HG03280 (cell line): ENCODE results near the gene SLC24A4.

Experiments used
- ATAC-seq: cut with Tn5 transposase; IDR thresholded peaks from one replicate; pipeline ENCODE4 v1.9.1; 2021; ENCODE audit warnings: mild to moderate bottlenecking, moderate library complexity; ENCODE audit not compliant: unreplicated experiment

SLC24A4 gene

DNA sequence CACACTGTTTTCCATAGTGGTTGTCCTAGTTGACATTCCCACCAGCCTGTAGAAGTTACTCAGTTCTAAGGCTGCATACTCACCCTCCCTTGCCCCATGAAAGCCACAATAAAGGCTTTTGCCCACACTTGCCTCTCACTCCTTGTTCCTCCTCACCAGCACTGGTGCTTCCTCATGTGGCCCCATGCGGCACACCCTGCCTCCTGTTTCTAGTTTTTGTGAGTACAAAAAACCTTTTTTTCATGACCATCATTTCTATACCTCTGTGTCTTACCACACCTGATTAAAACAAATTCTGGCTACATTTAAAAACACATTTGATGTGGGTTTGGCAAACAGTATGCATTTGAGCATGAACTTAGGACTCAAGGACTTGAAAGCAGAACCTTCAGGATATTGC is 149.9 kb downstream of the SLC24A4 start:
- no peak for ATAC-seq

DNA sequence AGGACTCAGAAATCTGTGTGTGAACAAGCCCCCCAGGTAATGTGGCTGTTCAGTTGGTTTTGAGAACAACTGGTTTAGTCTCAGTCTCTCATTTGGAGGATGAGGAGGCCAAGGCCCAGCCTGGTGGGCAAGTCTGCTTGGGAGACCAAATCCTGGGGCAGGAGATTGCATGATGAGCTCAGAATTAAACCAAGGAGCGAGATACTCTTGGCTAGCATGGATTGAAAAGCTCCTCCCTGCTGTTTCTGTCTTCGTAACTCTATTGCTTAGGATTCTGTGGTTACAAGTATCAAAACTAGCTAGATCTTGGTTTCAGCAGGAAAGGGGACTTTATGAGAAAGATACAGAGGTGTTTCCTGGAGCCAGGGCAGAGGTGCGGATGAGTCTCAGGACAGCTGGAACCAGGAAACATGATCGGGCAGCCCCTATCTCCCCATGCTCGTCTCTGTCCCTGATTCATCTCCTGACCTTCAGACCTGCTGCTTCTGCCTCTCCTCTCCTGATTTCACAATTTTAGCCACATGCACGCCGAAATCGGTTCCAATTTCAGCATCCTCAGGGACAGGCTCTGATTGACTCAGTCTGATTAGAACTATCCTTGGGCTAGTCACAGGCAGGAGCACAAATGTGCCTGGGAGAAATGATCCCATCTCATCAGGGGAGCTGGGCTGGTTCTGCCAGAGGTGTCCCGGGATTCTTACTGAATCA is 150.4 kb downstream of the SLC24A4 start:
- ATAC-seq: no peak

DNA sequence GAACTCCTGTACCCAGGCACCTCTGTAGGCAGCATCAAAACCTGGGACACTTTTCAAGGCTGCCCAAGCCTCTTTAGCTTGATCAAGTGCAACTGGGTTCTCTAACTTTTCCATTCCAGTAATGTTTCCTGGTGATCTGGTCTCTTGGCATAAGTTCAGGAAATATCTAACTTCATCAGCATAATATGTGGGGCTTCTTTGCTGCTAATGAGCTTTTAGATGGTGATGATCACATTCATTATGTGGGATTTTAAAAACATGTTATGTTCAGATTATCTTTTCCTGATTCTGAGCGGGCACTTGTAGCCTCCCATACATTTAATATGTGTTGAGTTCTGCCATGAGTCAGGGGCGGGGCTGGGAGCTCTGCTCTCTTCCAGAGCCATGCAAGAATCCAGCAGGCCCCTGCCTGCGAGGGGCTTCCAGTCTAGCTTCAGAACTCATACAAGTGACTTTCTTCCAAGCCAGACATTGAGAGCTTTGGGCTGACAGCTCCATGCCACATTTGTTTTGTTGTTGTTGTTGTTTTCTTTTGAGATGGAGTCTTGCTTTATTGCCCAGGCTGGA is 151.1 kb downstream of the SLC24A4 start:
- no peak for ATAC-seq

DNA sequence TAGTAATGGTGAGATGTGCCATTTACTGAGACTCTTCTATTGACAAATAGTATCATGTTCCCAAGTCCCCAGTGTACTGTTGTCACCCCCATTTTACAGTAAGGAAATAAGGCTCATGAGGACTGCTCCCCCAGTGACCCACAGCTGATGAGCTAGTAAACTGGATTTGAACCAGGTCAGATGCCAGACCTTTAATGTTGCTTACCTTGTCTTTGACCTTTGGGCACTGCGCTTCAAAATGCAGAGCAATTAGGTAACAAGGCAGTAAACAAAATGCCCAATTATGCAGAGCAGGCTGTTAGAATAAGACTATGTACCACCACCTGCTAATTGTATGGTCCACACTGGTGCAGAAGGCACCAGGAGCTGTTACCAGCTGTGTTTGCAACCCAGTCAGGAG is 152.1 kb downstream of the SLC24A4 start:
- ATAC-seq: no peak

DNA sequence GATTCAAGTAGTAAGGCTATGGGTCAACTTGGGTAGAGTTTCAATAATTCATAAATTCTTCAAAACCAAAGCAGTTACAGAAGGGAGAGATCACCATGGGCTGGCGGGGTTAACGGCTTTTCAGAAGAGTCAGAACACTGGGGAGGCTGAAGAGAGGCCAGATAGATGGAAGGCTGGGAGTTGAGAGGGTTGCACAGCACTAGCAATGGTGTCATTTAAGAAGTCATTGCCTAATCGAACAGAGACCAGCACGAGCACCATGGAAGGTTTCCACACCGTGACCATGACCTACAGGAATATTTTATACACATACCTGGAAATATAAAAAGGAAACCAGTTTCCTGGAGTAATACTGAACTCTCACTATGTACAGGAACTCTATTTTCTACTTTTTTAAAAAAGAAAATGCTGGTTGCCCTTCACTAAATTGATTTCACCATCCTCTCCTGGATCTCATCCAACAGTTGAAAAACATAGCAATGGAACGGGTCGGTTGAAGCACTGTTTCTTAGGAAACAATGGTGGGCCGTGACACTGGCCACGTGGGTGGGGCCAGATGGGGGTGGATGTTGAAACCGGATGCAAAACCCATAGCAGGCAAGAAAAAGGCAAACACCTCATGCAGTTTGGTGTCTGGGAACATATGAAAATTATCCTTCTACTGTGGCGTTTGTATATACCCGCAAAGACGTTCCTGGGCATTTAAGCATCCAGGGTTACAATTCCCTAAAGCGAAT is 152.7 kb downstream of the SLC24A4 start:
- no peak for ATAC-seq

DNA sequence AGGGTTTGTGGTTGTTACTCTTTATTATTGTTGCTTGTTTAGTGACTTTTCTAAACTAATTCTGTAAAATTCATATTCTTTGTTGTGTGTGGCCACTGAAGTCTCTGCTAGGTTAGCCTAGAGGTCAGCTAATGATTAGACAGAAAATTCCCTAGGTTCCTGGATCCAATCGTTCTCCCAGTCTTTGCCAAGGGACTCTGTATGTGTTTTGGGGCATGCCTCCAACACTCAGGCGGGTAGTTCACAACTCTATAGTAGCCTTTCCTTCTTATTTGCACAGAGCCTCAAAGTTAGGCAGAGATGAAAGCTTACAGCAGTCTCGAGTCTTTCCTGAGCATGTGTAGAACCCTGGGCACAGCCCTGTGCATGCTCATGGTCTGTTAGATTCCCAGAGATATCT is 157.9 kb downstream of the SLC24A4 start:
- no peak for ATAC-seq

DNA sequence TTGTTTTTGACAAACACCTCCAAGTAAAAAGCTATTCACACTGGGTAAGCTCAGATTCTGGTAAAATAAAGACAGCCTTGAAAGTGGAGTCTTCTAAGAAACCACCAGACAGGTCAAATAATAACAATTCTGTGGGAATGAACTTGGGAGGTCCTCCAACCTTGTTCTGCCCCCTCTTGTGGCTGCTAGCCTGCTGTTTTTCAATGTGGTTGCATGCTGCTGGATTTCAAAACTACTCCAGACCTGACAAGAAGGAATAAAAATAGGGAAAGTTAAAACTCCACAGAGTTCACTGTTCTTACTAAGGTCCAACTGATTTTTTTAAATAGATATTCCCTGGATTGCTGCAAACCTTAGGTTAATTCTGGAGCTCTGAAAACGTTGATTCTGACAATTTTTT is 158.4 kb downstream of the SLC24A4 start:
- ATAC-seq: no peak

DNA sequence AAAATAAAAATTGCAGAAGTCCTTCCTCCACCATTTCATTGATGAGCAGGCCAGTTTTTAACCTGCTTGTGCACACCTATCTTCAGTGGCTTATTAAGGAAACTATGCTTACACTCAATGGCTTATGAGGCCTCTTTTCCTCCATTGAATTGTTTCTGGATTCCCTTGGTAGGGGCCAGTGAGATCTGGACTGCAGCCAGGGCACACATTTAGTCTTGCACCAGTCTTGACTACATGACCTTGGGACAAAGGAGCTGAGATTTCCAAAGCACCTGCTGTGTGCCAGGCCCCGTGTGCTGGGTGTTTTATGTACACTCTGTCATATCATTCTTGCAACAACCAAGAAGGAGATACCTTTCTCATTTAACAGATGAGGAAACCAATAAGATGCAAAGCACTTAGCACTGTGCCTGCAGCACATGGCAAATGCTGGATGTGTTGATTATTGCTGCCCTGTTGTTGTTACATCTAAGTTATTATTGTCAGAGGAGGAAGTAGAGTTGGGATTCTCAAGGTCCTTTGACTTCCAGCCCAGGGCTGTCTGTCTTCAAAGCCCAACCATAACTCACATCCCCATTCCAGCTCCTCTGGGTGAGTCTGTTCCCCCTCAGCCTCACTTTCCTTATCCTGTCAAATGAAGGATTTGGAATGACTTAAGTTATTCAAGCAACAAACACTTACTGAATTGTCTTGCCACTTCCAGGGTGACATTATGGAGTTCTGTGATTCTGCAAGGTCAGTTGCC is 159.0 kb downstream of the SLC24A4 start:
- ATAC-seq: no peak

DNA sequence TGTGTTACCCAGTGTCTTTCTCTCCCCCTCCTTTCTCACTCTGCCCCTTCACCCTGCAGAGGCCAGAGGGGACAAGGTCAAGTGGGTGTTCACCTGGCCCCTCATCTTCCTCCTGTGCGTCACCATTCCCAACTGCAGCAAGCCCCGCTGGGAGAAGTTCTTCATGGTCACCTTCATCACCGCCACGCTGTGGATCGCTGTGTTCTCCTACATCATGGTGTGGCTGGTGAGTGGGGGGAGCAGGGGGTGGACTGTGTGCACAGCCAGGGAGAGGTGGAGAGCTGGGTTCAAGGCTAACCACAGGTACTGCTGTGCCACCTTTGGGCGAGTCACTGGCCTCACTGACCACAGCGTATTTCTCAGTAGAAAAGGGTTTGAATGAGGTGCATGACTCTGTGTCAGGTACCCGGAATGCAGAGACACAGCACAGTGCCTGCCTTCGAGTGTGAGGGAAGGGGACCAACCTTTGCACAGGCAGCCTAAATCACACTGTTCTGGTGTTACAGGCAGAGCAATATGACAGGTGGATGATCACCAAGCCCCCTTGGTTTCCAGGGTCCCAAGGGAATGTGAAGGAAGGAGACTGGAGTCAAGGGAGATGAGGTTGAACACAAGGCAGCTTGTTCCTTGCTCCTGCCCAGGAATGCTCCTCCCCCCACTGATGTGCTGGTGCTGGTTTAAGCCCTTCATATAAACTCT is 159.8 kb downstream of the SLC24A4 start:
- ATAC-seq: no peak

DNA sequence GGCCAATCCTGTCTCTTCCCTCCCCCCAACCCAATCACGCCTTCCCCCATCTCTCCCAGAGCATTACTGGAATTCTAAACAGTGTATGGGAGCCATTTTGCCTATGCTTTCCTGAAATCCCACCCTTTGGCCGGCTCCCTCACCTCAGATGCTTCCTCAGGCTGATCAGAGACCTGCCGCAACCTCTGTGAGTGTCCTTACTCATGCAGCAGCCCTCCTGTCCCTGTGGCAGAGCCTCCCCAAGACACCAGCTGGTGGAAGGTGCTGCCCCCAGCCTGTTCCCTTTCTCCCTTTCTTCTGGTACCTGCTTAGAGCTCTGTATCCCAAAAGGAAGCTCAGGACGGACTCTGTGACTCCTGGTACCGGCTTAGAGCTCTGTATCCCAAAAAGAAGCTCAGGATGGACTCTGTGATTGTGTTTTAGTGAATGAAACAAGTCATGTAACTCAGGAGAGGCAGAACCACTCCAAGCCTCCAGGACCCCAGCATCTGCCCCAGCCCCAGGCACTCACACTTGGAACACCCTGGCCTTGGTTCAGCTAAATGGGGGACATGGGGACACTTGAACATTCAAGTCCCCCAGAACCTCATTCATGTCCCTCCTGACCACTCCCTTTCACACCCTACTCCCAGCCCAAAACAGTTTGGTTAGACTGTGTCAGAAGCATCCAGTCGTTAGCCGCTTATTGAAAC is 161.3 kb downstream of the SLC24A4 start:
- no peak for ATAC-seq

DNA sequence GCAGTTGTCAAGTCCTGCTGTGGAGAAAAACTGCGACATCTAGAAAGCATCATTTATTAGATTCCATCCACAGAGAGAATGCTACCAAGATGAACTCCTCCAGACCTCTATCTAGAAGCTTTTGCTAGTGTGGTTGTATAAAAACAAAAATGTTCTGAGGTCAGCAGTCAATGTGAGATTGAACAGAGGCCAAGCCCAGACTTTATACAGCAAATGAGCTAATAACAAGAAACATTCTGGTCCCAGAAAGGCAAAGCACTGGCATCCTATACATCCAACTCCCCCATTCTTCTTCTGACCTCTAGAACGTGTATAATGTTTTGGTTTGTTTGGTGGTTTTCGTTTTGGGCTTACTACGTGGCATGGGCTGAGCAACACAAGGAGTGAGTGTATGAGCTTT is 163.9 kb downstream of the SLC24A4 start:
- no peak for ATAC-seq

DNA sequence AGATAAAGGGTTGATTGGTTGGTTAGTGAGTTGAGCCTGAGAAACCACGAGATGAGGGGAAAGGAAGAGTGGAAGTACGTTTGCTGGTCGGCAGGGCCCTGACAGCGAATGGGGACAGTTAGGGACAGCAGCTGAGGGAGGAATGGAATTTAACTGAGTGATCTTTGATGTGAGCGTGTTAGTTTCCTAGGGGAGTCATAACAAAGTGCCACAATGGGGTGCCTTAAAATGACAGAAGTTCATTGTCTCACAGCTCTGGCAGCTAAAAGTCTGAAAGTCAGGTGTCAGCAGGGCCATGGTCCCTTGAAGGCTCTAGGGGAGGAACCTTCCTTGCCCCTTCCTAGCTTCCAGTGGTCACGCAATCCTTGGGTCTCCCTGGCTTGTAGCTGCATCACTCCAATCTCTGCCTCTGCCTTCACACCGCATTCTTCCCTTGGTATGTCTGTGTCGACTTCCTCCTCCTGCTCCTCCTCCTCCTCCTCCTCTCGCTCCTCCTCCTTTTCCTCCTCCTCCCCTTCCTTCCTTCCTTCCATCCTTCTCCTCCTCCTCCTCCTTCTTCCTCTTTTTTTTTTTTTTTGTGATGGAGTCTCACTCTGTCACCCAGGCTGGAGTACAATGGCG is 164.7 kb downstream of the SLC24A4 start:
- ATAC-seq: no peak

DNA sequence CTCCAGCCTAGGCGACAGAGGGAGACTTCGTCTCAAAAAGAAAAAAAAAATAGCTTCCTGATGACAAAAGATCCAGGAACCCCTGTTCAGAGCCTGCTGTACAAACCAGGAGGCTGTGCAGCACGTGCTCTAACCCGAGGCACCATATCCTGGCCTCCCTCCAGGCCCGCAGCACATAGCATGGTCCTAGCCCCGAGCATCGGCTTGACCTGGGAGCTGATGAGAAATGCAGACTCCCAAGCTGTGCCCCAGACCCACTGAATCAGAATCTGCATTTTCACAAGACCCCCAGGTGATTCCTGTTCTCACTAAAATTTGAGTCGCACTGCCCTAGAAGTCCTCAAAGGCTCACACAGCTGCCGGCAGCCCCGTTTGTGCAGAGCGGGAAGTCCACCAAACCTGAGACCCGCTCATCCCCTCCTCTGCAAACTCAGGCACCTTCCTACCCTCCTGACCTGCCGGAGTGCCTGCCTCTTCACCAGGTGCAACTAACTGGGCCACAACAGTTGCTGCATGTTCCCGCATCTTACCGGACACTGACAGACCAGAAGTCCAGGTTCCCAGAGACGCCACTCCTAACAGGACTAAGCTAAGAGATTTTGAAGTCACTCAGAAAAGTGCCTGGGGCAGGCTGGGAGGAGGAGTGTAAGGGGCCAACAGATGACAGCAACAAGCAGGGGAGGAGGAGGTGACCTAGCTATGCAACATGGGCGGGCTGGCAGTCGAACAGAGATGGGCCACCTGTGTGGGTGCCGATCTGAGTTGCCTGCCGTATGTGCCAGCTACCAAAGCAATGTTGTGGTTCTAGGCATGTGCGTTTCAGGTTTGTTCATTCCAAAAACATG is 166.7 kb downstream of the SLC24A4 start:
- no peak for ATAC-seq

DNA sequence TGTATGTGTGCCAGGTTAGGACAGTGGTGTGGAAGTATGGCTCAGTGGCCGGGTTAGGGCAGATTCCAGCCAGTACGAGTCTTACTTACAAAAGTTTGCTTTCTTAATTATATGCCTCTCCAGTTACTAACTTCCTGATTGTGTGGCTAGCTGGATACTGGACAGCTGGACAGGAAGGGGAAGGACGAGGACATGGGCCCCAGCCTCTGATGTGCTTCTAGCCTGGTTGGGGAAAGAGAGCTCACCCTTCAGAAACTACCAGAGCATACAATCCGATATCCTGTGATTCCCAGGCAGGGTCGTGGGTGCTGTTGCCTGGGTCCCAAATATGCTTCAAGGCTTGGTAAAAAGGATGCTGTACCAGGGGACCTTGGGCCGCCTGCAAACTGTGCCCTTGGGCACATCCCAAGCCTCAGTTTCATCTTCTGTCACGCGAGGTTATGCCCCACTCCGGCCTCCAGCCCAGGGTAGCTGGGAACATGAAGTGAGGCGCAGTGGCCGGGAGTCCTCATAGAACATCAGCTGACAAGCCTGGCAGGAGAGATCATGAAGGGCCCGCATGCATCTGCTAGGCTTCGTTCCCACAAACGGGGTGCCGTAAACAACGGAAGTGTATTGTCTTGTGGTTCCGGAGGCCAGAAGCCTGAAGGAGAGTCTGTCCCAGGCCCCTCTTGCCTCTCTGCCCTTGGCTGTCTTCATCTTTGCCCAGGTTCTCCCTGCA is 167.4 kb downstream of the SLC24A4 start:
- no peak for ATAC-seq

DNA sequence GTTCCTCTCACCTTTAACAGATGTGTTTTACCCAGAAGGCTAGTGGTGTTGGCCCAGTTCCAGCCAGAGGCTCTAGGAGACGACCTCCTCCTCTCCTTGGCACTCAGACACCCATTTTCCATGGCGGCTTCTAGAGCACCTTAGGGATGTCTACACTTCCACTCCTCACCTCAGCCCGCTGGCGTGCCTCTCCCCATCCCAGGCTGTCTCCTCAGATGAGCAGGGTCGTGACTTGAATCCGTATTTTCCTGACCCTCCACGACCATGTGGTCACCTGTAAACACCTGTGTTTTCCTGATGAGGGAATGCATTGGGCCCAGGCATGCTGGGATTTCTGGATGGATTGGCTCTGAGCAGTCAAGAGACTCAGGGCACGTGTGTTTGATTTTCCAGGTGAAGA is 168.8 kb downstream of the SLC24A4 start:
- ATAC-seq: no peak

DNA sequence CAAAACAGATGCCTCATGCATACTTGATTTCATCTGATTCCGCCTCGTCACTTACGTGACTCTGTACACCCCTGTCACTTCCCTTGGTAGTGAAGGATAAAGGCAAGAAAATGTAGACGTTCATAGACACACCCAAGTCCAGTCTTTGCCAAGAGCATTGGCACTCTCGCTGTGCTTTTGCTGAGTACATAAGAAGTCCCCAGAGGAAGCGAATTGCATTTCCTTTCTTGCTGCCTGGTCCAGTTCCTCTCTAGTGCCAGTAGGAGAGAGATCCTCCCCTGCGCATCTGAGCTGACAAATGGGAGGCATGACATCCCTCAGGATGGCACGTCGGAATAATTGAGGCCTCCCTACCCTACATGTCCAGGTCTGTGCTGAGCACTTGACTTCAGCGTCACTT is 169.3 kb downstream of the SLC24A4 start:
- no peak for ATAC-seq

DNA sequence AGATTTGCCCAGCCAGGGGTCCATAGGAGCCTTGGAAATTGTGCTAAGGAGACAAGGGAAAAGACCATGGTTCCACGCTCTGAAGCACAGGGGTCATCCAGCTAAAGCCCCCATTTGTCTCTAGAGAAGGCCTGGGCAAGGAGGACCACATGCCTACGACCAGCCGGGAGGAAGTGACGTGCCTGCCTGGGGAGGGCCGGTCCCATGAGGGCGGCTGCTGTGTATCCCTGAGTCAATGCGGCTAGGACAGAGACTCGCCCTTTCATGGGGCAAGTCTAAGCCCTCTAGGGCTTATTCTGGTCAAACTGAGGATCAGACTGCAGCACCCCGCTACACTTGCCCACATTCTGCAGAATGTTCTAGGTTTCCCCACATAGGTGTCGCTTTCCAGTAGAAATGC is 170.1 kb downstream of the SLC24A4 start:
- no peak for ATAC-seq

DNA sequence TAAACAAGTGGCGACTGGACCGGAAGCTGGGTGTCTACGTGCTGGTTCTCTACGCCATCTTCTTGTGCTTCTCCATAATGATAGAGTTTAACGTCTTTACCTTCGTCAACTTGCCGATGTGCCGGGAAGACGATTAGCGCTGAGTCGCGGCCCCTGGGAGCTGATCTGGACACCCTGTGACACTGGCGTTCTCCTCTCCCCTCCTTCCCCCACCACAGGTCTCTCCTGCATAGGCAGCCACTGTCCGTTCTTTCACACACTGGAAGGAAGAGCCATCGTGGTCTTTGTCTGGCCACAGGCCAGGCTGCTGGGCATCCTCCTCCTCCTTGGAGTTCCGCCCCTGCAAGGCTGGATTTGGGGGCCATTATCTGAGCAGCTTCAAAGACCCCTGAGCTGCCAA is 170.5 kb downstream of the SLC24A4 start:
- no peak for ATAC-seq
